GM21723 (cell line): ENCODE results near the gene LIF.
"Not testable (repeated sequence)": the region's sequence is repeated elsewhere in the genome, so short reads cannot be mapped to it uniquely, and the experiment has no call there.

ENCODE experiments used
- ATAC-seq: cut with Tn5 transposase; IDR thresholded peaks from one replicate; pipeline ENCODE4 v1.9.1; 2021; ENCODE audit warnings: mild to moderate bottlenecking, moderate library complexity; ENCODE audit not compliant: unreplicated experiment

The LIF gene

DNA sequence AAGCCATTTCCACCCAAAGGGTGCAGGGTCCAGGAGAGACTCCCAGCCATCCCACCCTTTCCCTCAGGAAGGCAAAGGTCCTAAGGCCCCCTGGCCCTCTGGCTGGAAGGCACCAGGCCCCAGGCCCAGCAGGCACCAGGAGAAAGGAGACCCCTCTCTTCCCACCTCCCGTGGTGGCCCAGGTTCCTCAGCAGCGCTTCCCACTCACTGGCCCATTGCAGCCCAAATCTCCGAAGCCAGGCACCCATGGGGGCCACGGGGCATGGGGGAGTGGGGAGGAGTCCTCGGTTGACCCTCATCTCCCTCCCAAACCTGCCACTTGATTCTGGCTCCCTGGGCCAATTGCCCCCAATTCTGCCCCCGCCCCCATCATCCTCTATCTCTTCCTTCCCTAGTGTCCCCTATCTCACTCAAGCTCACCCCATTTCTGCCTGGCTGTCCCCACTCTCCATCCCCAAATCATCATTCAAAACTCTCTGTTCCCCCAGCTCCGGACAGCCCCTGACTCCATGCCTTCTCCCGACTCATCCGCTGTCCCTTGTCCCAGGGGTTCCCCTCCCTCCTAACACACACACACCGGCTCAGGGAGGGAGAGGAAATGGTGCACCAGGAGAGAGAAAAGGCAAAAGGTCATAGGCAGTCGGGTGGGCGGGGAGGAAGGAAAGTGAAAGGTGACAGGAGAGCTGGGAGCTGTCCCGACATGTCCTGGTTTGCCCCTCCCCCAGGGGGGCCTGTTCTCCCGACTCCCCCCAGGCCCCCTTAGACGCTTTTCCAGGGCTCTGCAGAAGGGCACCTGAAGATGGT is 1.2 kb downstream of the LIF start:
- ATAC-seq: no peak

GRCh38 chr22:30244641-30245040 is 1.9 kb downstream of the LIF start:
- no peak for ATAC-seq

DNA sequence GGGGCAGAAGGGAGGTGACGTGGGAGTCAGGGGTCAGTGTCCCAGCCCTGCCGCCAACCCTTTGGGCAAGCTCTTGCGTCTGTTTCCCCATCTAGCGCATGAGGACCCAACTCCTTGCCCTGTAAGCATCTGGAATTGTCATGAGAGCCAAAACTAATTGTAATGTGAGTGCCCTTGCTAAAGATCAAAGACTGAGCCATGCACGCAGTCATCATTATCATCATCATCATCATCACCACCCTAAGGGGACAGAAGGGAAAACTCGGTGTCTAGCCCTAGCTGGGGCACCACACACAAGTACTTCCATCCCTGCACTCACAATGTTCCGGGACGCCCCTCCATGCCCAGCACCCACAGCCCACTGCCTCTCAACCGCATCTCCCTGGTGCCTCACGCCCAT is 2.5 kb downstream of the LIF start:
- no peak for ATAC-seq

GRCh38 chr22:30243661-30244060 is 2.9 kb downstream of the LIF start:
- ATAC-seq: no peak

- ATAC-seq: no peak
Observed at GRCh38 chr22:30241576-30242371, 4.8 kb downstream of the LIF start.

DNA sequence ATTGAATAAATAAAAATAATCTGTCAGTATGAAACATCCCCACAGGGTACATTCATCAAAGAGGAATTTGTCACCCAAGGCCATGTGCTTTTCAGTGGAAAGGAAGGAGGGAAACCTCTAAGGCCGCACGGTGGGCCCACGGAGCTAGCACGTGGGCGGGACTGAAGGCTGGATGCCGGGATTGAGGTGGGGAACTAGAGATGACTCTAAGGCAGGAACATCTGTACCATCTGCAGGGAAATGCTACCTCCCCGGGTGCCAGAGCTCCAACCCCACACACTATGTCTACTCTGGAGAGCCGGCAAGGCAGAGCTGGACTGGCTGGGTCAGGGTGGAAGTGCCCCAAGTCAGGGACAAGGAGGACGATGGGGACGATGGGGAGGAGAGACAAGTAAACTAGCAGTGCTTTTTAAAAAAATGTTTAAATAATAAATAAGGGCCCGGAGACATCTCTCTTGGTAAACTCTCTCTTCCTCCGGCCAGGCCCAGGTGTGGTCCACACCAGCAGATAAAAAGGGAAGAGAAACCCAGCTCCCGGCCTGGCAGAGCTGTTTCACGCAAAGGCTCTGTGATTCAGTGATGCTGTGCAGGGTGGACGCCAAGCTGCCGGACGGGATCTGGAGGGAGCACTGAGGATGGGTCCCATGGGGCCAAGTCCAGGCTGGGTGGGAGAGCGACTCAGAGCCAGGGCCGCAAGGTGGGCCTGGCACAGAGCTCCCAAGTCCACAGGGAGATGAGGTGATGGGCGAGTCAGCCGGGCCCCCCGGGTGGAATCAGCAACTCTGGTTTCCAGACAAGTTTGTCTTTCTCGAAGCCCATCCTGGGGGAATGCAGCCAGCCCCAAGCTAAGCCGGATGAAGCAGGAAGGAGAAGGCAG is 5.8 kb downstream of the LIF start:
- ATAC-seq: no peak

DNA sequence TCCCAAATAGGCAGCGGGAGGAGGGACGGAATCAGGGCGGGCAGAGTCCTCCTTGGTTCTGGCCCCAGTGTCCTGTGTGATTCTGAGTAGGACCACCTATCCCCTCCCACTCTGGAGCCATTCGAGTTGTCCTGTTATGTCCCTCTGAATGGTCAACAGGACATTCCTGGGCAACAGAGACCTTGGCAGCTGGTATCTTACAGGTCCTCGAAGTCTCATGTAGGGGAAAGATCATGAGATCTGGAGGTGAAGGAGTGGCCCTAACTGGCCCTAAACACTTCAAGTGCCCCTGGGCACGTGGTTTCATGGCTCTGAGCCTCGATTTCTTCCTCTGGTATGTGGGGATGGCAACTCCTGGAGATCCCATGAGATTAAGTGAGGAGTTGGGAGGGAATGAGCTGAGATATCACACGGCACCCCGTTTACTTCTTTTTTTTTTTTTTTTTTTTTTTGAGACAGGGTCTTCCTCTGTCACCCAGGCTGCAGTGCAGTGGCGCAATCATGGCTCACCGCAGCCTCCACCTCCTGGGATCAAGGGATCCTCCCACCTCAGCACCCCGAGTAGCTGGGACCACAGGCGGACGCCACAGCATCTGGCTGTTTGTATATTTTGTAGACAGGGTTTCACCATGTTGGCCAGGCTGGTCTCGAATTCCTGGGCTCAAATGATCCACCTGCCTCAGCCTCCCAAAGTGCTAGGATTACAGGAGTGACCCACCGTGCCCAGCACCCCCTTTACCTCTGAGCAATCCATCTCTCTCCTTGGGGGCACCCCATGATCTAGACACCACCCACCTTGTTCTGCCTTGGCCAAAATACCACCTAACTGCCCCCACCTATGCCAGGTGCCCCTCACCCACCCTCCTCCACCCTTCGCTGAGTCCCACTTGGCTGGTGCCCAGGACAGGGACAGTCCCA is 6.8 kb downstream of the LIF start:
- no peak for ATAC-seq

GRCh38 chr22:30238661-30239487 is 7.7 kb downstream of the LIF start:
- no peak for ATAC-seq

DNA sequence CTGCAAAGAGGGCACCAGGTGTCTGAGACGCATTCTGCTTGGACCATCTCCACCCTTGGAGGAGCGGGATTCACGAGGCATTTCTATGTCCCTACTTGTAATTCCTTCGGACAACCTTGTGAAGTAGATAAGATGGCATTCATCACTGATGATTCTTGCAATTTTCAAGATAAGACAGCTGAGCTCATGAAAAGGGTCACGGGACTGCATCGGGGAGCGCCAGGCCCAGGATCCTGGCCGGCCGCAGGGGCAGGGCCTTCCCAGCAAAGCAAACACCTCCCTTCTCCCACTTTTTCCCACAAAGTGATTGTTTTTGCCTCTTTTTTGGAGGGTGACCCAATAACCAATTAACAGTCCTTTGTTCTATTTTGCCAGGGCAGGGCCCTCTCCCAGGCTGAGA is 8.4 kb downstream of the LIF start:
- ATAC-seq: no peak

- ATAC-seq: no peak
Observed at GRCh38 chr22:30236875-30237274, 9.7 kb downstream of the LIF start.

GRCh38 chr22:30235687-30236170 is 10.8 kb downstream of the LIF start:
- no peak for ATAC-seq

DNA sequence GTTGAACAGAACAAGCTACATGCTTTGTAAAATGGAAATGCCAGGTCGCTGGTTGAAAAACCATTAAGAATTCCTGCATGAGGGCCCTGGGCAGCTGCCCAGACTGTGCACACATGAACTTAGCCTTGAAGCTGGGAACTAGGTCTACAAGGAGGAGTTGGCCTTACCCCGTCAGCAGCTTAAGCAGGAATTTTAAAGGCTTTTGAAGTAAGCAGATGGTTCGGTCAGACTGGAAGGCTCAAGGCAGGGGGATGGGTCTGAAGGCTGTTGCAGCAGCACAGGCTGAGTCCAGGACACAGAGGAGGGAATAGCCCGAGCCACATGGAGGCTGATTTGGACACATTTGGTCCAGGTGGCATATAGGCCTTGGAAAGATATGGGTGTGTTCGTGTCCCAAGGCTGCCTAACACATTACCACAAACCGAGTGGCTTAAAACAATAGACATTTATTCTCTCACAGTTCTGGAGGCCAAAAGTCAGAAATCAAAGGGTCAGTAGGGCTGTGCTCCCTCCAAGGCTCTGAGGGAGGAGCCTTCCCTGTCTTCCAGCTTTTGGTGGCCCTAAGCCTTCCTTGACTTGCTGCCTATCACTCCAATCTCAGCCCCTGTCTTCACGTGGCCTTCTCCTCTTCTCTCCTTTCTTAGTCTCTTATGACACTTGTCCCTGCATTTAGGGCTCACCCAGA is 11.6 kb downstream of the LIF start:
- no peak for ATAC-seq

DNA sequence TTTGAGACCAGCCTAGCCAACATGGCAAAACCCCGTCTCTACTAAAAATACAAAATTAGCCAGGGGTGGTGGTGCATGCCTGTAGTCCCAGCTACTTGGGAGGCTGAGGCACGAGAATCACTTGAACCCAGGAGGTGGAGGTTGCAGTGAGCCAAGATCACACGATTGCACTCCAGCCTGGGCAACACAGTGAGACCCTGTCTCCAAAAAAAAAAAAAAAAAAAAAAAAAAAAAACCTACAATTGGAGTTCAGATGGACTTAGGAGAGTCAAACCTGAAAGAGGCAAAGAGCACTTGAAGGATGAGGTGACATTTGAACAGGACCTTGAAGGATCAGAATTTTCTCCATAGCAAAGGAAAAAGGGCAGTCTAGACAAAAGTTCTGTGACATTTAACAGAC is 12.2 kb downstream of the LIF start:
- not testable (repeated sequence) for ATAC-seq

DNA sequence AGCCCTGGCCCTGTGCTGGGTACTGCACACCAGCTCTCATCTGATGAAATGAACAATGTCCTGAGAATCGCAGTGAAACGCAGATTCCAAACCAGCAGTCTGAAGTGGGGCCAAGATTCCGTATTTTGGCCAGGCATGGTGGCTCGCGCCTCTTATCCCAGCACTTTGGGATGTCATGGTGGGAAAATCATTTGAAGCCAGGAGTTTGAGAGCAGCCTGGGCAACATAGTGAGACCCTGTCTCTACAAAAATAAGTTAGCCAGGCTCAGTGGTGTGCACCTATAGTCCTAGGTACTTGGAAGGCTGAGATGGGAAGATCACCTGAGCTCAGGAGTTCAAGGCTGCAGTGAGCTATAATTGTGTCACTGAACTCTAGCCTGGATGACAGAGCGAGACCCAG is 13.0 kb downstream of the LIF start:
- ATAC-seq: no peak

- ATAC-seq: no peak
Observed at GRCh38 chr22:30232716-30233218, 13.8 kb downstream of the LIF start.

- no peak for ATAC-seq
Observed at GRCh38 chr22:30230787-30231461, 15.6 kb downstream of the LIF start.

GRCh38 chr22:30230330-30230729 is 16.2 kb downstream of the LIF start:
- no peak for ATAC-seq
